Mucosa of rectum (tissue), 2 donors: Measurements from ENCODE around the gene TIAM2.
"Not testable (repeated sequence)": the region's sequence is repeated elsewhere in the genome, so short reads cannot be mapped to it uniquely, and the experiment has no call there.

Experiments used
- H3K27ac ChIP-seq, 2 donors: one replicate each; pipeline ENCODE4 v1.7.0; 2013; ENCODE audit warnings: inconsistent platforms in 2 of 2, low read depth in 2 of 2, low read length in 2 of 2
- H3K27me3 ChIP-seq, 2 donors: one replicate each; pipeline ENCODE4 v1.7.0; 2013; ENCODE audit warnings: low read length in 2 of 2; ENCODE audit not compliant: control insufficient read depth in 2 of 2, insufficient read depth in 2 of 2
- H3K36me3 ChIP-seq, 2 donors: one replicate each; pipeline ENCODE4 v1.7.0; 2013; ENCODE audit warnings: low read length in 2 of 2; ENCODE audit not compliant: control insufficient read depth in 2 of 2, insufficient read depth in 2 of 2
- H3K4me1 ChIP-seq, 2 donors: one replicate each; pipeline ENCODE4 v1.7.0; 2013; ENCODE audit warnings: low read length in 2 of 2, mild to moderate bottlenecking in 1 of 2; ENCODE audit not compliant: control insufficient read depth in 2 of 2, insufficient read depth in 2 of 2
- H3K4me3 ChIP-seq, 2 donors: one replicate each; pipeline ENCODE4 v1.7.0; 2013; ENCODE audit warnings: low read length in 2 of 2
- H3K9ac ChIP-seq, 2 donors: one replicate each; pipeline ENCODE4 v1.7.0; 2013; ENCODE audit warnings: low read length in 2 of 2, low read depth in 1 of 2, mild to moderate bottlenecking in 1 of 2
- H3K9me3 ChIP-seq, 2 donors: one replicate each; pipeline ENCODE4 v1.7.0; 2013; ENCODE audit warnings: low read length in 2 of 2; ENCODE audit not compliant: control insufficient read depth in 2 of 2
- donor health status: healthy.
- donor health status: Normal muscosa, but diverticular disease.

The TIAM2 gene

GRCh38 chr6:155222506-155222905, 227.4 kb downstream of the TIAM2 start:
- Histone ChIP-seq H3K4me3 (no peak overlapping the region), H3K9ac (no peak overlapping the region), H3K27me3 (no peaks in the 10 kb centered on the region), H3K36me3 (no peaks in the 10 kb centered on the region), H3K9me3 (no peaks in the 10 kb centered on the region), H3K27ac (no peak overlapping the region), H3K4me1 (no peaks in the 10 kb centered on the region)

GRCh38 chr6:155223646-155224451, 228.7 kb downstream of the TIAM2 start:
- no peaks in the 10 kb centered on the region for H3K4me1 ChIP-seq
- H3K27me3 ChIP-seq, result no peaks in the 10 kb centered on the region
- H3K9me3 ChIP-seq, result no peaks in the 10 kb centered on the region
- no peaks in the 10 kb centered on the region for H3K36me3 ChIP-seq
- H3K4me3 ChIP-seq, result no peak overlapping the region
- H3K9ac ChIP-seq, result no peak overlapping the region
- no peak overlapping the region for H3K27ac ChIP-seq

- no peak overlapping the region for H3K4me3 ChIP-seq
- H3K27ac ChIP-seq, result no peak overlapping the region
- no peaks in the 10 kb centered on the region for H3K9me3 ChIP-seq
- H3K4me1 ChIP-seq, result no peaks in the 10 kb centered on the region
- H3K27me3 ChIP-seq, result no peaks in the 10 kb centered on the region
- H3K9ac ChIP-seq, result no peak overlapping the region
- no peaks in the 10 kb centered on the region for H3K36me3 ChIP-seq
These were observed 229.5 kb downstream of the TIAM2 start for GRCh38 chr6:155224618-155225017.

GRCh38 chr6:155227046-155227445, 231.9 kb downstream of the TIAM2 start:
- Histone ChIP-seq H3K27ac (no peak overlapping the region), H3K9ac (no peak overlapping the region), H3K36me3 (no peaks in the 10 kb centered on the region), H3K9me3 (no peaks in the 10 kb centered on the region), H3K27me3 (no peaks in the 10 kb centered on the region), H3K4me3 (no peak overlapping the region), H3K4me1 (no peaks in the 10 kb centered on the region)

GRCh38 chr6:155228546-155229166, 233.5 kb downstream of the TIAM2 start:
- Histone ChIP-seq H3K9ac (no peak overlapping the region), H3K27me3 (no peaks in the 10 kb centered on the region), H3K27ac (no peak overlapping the region), H3K4me1 (no peaks in the 10 kb centered on the region), H3K9me3 (no peaks in the 10 kb centered on the region), H3K36me3 (no peaks in the 10 kb centered on the region), H3K4me3 (no peak overlapping the region)

- H3K9me3 ChIP-seq, H3K9ac ChIP-seq, H3K27me3 ChIP-seq, H3K27ac ChIP-seq, H3K4me1 ChIP-seq, H3K36me3 ChIP-seq, H3K4me3 ChIP-seq: not testable (repeated sequence)
These were observed 235.9 kb downstream of the TIAM2 start for GRCh38 chr6:155230975-155231374.

- Histone ChIP-seq H3K27ac (no peak overlapping the region), H3K36me3 (no peaks in the 10 kb centered on the region), H3K9ac (no peak overlapping the region), H3K9me3 (no peaks in the 10 kb centered on the region), H3K4me1 (no peaks in the 10 kb centered on the region), H3K4me3 (no peak overlapping the region), H3K27me3 (no peaks in the 10 kb centered on the region)
These were observed 237.7 kb downstream of the TIAM2 start for GRCh38 chr6:155232848-155233247.

GRCh38 chr6:155234167-155234566, 239.1 kb downstream of the TIAM2 start:
- H3K9ac ChIP-seq, result no peak overlapping the region
- H3K36me3 ChIP-seq, result no peaks in the 10 kb centered on the region
- H3K4me1 ChIP-seq, result no peaks in the 10 kb centered on the region
- H3K4me3 ChIP-seq, result no peak overlapping the region
- no peak overlapping the region for H3K27ac ChIP-seq
- H3K9me3 ChIP-seq, result no peaks in the 10 kb centered on the region
- H3K27me3 ChIP-seq, result no peaks in the 10 kb centered on the region

- H3K27ac ChIP-seq, result no peak overlapping the region
- no peaks in the 10 kb centered on the region for H3K36me3 ChIP-seq
- no peak overlapping the region for H3K9ac ChIP-seq
These were observed 239.6 kb downstream of the TIAM2 start for GRCh38 chr6:155234687-155235086.

GRCh38 chr6:155235087-155235486, 240.0 kb downstream of the TIAM2 start:
- H3K9me3 ChIP-seq, result no peaks in the 10 kb centered on the region
- H3K9ac ChIP-seq, result no peak overlapping the region
- H3K27me3 ChIP-seq, result no peaks in the 10 kb centered on the region
- no peaks in the 10 kb centered on the region for H3K4me1 ChIP-seq
- H3K27ac ChIP-seq, result no peak overlapping the region
- H3K36me3 ChIP-seq, result no peaks in the 10 kb centered on the region
- H3K4me3 ChIP-seq, result no peak overlapping the region

More at GRCh38 chr6:155234687-155235086, 239.6 kb downstream of the TIAM2 start:
- Histone ChIP-seq H3K4me1 (no peaks in the 10 kb centered on the region), H3K9me3 (no peaks in the 10 kb centered on the region), H3K4me3 (no peak overlapping the region), H3K27me3 (no peaks in the 10 kb centered on the region)
